H1 (cell line): ENCODE measurements around the gene KRTAP20-4. TPM values are rescaled to one million over a fixed set of nuclear protein-coding genes. Genes with fewer than 3 reads are reported as not detected.

Experiments used
- CEBPB ChIP-seq: IDR thresholded peaks from 2 replicates; pipeline ENCODE4 v1.6.1; 2012; ENCODE audit warnings: low read depth, low read length
- EGR1 ChIP-seq: IDR thresholded peaks from 2 replicates; pipeline ENCODE4 v1.6.1; 2011; ENCODE audit warnings: low read depth, low read length, borderline replicate concordance
- EZH2 ChIP-seq: fragments of 200-600 bp; sonication (generic); IDR thresholded peaks from 2 replicates; pipeline ENCODE4 v1.7.1; 2012; ENCODE audit warnings: low read depth, mild to moderate bottlenecking, moderate library complexity, low read length, inconsistent platforms; ENCODE audit not compliant: severe bottlenecking
- FOSL1 ChIP-seq: IDR thresholded peaks from 2 replicates; pipeline ENCODE4 v1.6.1; 2011; ENCODE audit warnings: mild to moderate bottlenecking, low read depth, low read length, moderate library complexity; ENCODE audit not compliant: insufficient read depth
- SP1 ChIP-seq: IDR thresholded peaks from 2 replicates; pipeline ENCODE4 v1.6.1; 2011; ENCODE audit warnings: low read depth, low read length
- ZNF274 ChIP-seq: IDR thresholded peaks from 2 replicates; pipeline ENCODE4 v1.7.0; 2012; ENCODE audit warnings: low read length, borderline replicate concordance; ENCODE audit errors: extremely low read depth
- polyA plus RNA-seq, 7 experiments: library from polyadenylated mRNA; depleted of rRNA in 3 of 7; stranded (reverse) in 5 of 7; unstranded in 2 of 7; fragments of >200 nt in 5 of 7; fragments of 200-250 nt in 2 of 7; gene quantifications; 1 replicate in 5 of 7; 2 replicates in 1 of 7; 4 replicates in 1 of 7; pipeline versions ENCODE4 v1.2.1 to v1.2.3, GENCODE V29; 2011 to 2013; ENCODE audit warnings: missing spikeins in 2 of 7, mixed read lengths in 2 of 7
- total RNA-seq: library from RNA; stranded (reverse); fragmentation: NEBNext Ultra II Directional; extraction: Animal tissue kit (Norgen Biotek cat#: 25700); gene quantifications from 2 replicates; pipeline ENCODE4 v1.2.1, GENCODE V29; 2021

KRTAP20-4 gene
- total and polyA plus RNA-seq, 2 of the 8 experiments (the other 6 are each of a cell fraction or from before 2014, with no cell fraction given): not detected

DNA sequence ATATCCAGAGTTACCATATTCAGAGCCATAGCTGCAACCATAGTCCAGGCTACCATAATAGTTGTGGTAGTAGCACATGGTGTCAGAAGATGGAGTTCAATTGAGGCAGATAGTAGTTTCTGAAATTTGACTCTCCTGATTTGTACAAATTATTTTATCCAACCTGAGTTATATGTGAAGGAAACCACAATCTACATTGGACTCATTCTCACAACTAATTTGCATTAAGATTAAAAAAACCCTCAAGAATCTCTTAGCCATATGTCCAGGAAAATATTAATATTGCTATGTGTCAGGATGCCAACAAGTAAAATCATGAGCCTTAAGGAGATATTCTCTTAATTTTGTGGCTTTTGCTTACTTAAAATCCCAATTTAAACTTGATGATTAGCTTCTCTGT, 30.1 kb upstream of the KRTAP20-4 start, which contains the start of gene KRTAP22-2 (continued):
- no peak for TF ChIP-seq FOSL1
- TF ChIP-seq EGR1: no peak
- no peak for TF ChIP-seq ZNF274
- no peak for TF ChIP-seq CEBPB
- no peak for TF ChIP-seq EZH2
- no peak for TF ChIP-seq SP1
